WI38 (cell line): ENCODE results near the gene POU2F3.

Experiments
- H3K4me3 ChIP-seq: 2 replicates; pipeline ENCODE4 v1.5.1; 2011; ENCODE audit warnings: low read depth, mild to moderate bottlenecking, control low read depth, low read length
- TF ChIP-seq, protein P1 (sequence below): IDR thresholded peaks from 2 replicates; pipeline ENCODE4 v1.5.1; 2012; ENCODE audit warnings: low read depth, mild to moderate bottlenecking, control low read depth, low read length

The POU2F3 gene

DNA sequence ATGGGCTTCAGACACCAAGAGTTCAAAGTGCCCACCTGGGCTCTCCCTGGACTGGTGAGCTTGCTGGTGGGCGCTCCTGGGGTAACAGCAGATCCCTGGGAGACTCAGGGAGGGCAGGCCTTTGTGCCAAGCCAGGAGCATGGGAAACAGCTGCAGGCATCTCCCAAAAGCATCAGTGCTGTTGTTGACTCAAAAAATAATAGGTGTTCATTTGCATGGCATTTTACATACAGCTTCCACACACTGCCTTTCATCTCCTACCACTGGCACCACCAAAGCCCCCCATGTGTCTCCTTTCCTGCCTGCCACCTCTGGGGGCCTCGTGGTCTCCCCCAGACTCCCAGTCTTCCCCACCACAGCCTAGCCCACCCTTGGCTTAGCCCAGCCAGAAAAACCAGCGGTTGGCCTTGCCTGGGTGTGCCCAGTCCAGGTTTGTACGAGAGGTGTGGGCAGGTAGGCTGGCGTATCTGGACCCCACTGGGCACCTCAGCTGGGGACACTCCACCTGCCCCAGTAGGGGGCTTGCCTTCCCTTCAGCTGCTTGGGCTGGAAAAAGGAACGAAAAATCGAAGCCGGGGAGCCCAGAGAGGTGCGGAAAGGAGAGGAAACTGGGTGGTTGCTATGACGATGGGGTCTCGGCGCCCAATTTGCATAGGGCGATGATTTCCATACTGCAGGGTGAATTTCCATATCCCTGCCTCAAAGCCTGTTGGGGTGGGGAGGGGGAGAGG is 15.0 kb downstream of the POU2F3 start:
- no peak overlapping the region for H3K4me3 ChIP-seq
- TF ChIP-seq, protein P1, sequence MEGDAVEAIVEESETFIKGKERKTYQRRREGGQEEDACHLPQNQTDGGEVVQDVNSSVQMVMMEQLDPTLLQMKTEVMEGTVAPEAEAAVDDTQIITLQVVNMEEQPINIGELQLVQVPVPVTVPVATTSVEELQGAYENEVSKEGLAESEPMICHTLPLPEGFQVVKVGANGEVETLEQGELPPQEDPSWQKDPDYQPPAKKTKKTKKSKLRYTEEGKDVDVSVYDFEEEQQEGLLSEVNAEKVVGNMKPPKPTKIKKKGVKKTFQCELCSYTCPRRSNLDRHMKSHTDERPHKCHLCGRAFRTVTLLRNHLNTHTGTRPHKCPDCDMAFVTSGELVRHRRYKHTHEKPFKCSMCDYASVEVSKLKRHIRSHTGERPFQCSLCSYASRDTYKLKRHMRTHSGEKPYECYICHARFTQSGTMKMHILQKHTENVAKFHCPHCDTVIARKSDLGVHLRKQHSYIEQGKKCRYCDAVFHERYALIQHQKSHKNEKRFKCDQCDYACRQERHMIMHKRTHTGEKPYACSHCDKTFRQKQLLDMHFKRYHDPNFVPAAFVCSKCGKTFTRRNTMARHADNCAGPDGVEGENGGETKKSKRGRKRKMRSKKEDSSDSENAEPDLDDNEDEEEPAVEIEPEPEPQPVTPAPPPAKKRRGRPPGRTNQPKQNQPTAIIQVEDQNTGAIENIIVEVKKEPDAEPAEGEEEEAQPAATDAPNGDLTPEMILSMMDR = no peak

DNA sequence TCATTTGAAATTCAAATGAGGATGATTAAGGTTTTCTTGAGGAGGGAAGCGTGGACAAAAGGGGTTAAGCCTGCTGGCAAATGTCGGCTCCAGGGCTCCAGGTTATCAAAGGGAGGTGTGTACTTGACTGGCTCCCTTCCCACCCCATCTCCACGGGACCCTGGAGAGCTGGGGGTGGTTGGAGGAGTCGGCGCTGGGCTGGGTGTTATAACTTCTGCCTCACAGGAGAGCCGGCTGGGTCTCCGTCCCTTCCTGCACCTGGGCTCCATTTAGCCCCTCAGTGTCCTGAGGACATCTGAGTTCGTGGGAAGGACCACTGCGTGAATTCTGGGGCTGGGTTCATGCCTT is 15.6 kb downstream of the POU2F3 start:
- no peak overlapping the region for H3K4me3 ChIP-seq
- TF ChIP-seq, protein P1 = no peak

DNA sequence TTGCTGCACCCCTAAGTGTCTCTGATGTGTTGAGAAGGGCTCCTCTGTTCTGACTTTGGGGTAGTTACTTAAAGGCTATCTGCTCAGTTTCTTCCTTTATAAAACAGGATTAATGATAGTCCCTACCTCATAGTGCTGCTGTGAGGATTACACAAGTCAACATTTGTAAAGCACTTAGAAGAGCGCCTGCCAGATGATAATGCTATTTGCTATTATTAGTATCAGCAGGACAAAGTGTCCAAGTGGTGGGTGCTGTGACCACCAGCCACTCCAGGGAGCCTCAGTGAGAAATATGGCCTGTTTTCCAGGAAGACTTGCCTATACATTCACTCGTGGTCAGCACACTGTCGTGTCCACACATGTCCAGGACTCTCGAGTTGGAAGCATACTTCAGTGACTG is 16.2 kb downstream of the POU2F3 start:
- TF ChIP-seq, protein P1 = no peak
- H3K4me3 ChIP-seq = no peak overlapping the region

DNA sequence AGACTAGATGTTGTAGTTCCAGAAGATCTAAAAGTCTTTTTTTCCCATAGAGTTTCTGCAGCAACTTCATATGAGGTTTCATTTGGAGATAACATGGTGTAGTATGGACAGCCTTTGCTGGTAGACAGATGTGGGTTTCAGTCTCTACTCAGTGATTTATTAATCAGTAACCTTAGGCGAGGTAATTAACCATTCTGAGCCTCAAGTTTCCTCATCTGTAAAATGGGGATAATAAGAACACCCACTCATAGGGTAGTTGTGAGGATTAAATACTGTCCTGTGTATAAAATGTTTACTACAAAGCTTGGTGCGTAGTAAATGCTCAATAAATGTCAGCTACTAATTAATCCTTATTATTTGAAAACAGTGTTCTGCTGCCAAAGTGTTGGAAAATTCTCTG is 16.8 kb downstream of the POU2F3 start:
- no peak overlapping the region for H3K4me3 ChIP-seq
- TF ChIP-seq, protein P1 = no peak

DNA sequence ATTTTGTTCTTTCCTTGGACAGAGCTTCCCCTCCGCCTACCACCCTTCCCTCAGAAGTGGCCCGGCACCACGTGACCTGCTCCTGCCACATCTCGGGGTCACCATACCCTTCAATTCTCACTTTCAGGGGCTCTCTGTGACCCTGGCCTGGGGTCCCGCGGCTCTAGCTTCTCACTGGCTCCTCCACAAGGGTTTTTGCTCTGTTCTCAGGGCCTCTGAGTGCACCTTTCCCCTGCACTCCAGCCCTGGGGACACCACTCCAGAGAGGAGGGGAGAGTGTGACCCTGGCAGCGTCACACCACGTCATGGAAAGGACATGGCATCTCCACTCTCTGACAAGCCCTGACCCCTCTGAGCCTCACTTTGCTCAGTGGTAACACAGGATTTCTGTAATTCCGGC is 17.4 kb downstream of the POU2F3 start:
- TF ChIP-seq, protein P1 = no peak
- H3K4me3 ChIP-seq = no peak overlapping the region

DNA sequence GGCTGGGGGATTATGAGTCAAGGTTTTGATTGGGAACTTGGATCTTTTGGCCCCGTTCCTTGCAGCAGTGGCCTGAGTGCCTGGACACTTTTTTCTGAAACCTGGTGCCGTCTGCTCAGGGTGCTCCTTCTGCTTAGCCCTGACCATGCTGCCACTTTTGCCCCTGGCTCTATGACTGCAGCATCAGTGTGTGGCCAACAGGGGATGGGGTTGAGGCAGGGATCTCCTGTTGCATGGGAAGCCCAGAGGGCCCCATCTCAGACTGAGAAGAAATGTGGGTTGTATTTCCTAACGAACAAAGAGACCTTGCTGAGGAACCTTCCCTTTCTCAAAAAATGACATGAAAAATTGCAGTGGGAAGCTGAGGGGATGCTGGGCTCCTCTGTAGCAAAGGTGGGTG is 18.7 kb downstream of the POU2F3 start:
- TF ChIP-seq, protein P1 = no peak
- no peak overlapping the region for H3K4me3 ChIP-seq

DNA sequence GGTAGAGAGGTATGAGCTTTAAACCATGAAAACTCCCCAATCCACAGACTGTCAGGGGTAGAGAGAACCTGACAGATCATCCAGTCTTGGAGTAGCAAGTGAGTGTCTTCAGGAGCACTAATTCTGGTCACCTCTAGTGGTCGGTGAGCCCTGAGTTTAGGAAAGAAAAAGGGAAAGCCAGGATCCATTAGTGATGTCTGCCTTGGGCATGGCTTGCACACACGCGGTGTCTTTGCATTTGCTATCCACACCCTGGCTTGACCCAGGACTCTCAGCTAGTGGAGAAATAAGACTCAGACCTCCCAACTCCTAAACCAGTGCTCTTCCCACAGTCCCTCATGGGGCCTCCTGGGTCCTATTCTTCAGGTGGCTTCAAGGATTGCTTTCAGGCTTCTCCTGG is 19.3 kb downstream of the POU2F3 start:
- TF ChIP-seq, protein P1 = no peak
- no peak overlapping the region for H3K4me3 ChIP-seq
